Glomerular endothelial cell (primary cell): ENCODE results near the gene TTC9B. TPM values are rescaled to one million over a fixed set of nuclear protein-coding genes. Genes with fewer than 3 reads are reported as not detected.

Experiments
- DNase-seq: peaks from one replicate; pipeline ENCODE4 v3.0.0-alpha.2; 2011; ENCODE audit warnings: low read depth, low spot score; ENCODE audit errors: extremely low read depth
- total RNA-seq: library from RNA; depleted of rRNA; stranded (reverse); fragments of >200 nt; gene quantifications from 2 replicates; pipeline ENCODE4 v1.2.3, GENCODE V29; 2015

The TTC9B gene
- total RNA-seq, 1 donor from 2014 or later: not detected

- DNase-seq: no peak
Measured at GRCh38 chr19:40249201-40249600, 31.0 kb upstream of the TTC9B start.

- no peak for DNase-seq
Measured at GRCh38 chr19:40247735-40248262, 29.6 kb upstream of the TTC9B start.

- DNase-seq: no peak
Measured at GRCh38 chr19:40247178-40247577, 29.0 kb upstream of the TTC9B start.

- DNase-seq: no peak
Measured at GRCh38 chr19:40246292-40247073, 28.3 kb upstream of the TTC9B start.

GRCh38 chr19:40245506-40246128 is 27.4 kb upstream of the TTC9B start:
- no peak for DNase-seq

GRCh38 chr19:40244579-40245317 is 26.6 kb upstream of the TTC9B start:
- DNase-seq: no peak

- no peak for DNase-seq
Measured at GRCh38 chr19:40243181-40243580, 25.0 kb upstream of the TTC9B start.

GRCh38 chr19:40242480-40242879 is 24.3 kb upstream of the TTC9B start:
- no peak for DNase-seq

- DNase-seq: peak; percentile 48
Measured at GRCh38 chr19:40241809-40242384, 23.7 kb upstream of the TTC9B start.

- DNase-seq: no peak
Measured at GRCh38 chr19:40241125-40241808, 23.1 kb upstream of the TTC9B start.

- DNase-seq: no peak
Measured at GRCh38 chr19:40240332-40240731, 22.1 kb upstream of the TTC9B start.

GRCh38 chr19:40239415-40240226 is 21.4 kb upstream of the TTC9B start:
- no peak for DNase-seq

- DNase-seq: no peak
Measured at GRCh38 chr19:40238775-40239174, 20.6 kb upstream of the TTC9B start.

GRCh38 chr19:40237791-40238190 is 19.6 kb upstream of the TTC9B start:
- no peak for DNase-seq

- no peak for DNase-seq
Measured at GRCh38 chr19:40236366-40236765, 18.2 kb upstream of the TTC9B start.

GRCh38 chr19:40236026-40236355 is 17.8 kb upstream of the TTC9B start:
- DNase-seq: no peak

- DNase-seq: no peak
Measured at GRCh38 chr19:40235238-40236025, 17.2 kb upstream of the TTC9B start.

- DNase-seq: no peak
Measured at GRCh38 chr19:40234429-40235237, 16.4 kb upstream of the TTC9B start.
